ENCODE results near the gene TRIM17. TPM values are rescaled to one million over a fixed set of nuclear protein-coding genes. Genes with fewer than 3 reads are reported as not detected.

TRIM17 gene
- total RNA-seq, 2 experiments from 2014 or later = 2.6 to 2.8 TPM

GRCh38 chr1:228408869-228409805, 7.5 kb downstream of the TRIM17 start:
- CTCF ChIA-PET = no interaction called here
- ATAC-seq (no peak), DNase-seq (no peak)
- H3K4me1 Mint-ChIP-seq = peaks cover 30% of the 10 kb centered on the region
- H3K36me3 Mint-ChIP-seq = peaks cover 13% of the 10 kb centered on the region
- H3K9me3 Mint-ChIP-seq (ENCODE audit: low read depth) = no peaks in the 10 kb centered on the region
- no peak overlapping the region for H3K27ac Mint-ChIP-seq
- no peaks in the 10 kb centered on the region for H3K27me3 Mint-ChIP-seq
- peak overlapping the region; percentile 22 for H3K4me3 Mint-ChIP-seq

GRCh38 chr1:228408041-228408868, 8.4 kb downstream of the TRIM17 start:
- Mint-ChIP-seq H3K4me1 (peaks cover 34% of the 10 kb centered on the region), H3K4me3 (peak overlapping the region; percentile 98), H3K9me3 (ENCODE audit: low read depth) (no peaks in the 10 kb centered on the region), H3K27me3 (no peaks in the 10 kb centered on the region), H3K27ac (peak overlapping the region; percentile 28), H3K36me3 (peaks cover 22% of the 10 kb centered on the region)
- ATAC-seq (no peak), DNase-seq (no peak)
- CTCF ChIA-PET = no interaction called here

- H3K36me3 Mint-ChIP-seq = peaks cover 29% of the 10 kb centered on the region
- H3K4me3 Mint-ChIP-seq = peak overlapping the region; percentile 98
- no peaks in the 10 kb centered on the region for H3K27me3 Mint-ChIP-seq
- DNase-seq (no peak), ATAC-seq (peak; percentile 68)
- peak overlapping the region; percentile 81 for H3K27ac Mint-ChIP-seq
- H3K4me1 Mint-ChIP-seq = peaks cover 42% of the 10 kb centered on the region
- CTCF ChIA-PET = interaction anchor here (0.6 to 5.9 kb wide), 5 partner anchors 50 to 284 kb away, joined by 3 to 44 read pairs (median 3); a partner anchor contains a TSS
- no peaks in the 10 kb centered on the region for H3K9me3 Mint-ChIP-seq (ENCODE audit: low read depth)
Measured at GRCh38 chr1:228407106-228408040, 9.3 kb downstream of the TRIM17 start.

- ATAC-seq = peak; percentile 14
- DNase-seq = peak; percentile 52
- Mint-ChIP-seq H3K27ac (peak overlapping the region; percentile 83), H3K4me3 (peak overlapping the region; percentile 98), H3K4me1 (peaks cover 52% of the 10 kb centered on the region), H3K36me3 (peaks cover 40% of the 10 kb centered on the region), H3K27me3 (no peaks in the 10 kb centered on the region), H3K9me3 (ENCODE audit: low read depth) (no peaks in the 10 kb centered on the region)
- CTCF ChIA-PET = interaction anchor here (0.8 to 5.9 kb wide), 5 partner anchors 52 to 95 kb away, joined by 3 to 44 read pairs (median 5); a partner anchor contains a TSS
Measured at GRCh38 chr1:228405979-228406228, 10.8 kb downstream of the TRIM17 start.

GRCh38 chr1:228405200-228405978, 11.3 kb downstream of the TRIM17 start:
- Mint-ChIP-seq H3K36me3 (peaks cover 44% of the 10 kb centered on the region), H3K4me1 (peaks cover 52% of the 10 kb centered on the region), H3K27ac (peak overlapping the region; percentile 83), H3K4me3 (peak overlapping the region; percentile 98), H3K27me3 (no peaks in the 10 kb centered on the region), H3K9me3 (ENCODE audit: low read depth) (no peaks in the 10 kb centered on the region)
- no peak for ATAC-seq
- CTCF ChIA-PET = interaction anchor here (0.8 to 5.9 kb wide), 9 partner anchors 10 to 406 kb away, joined by 3 to 44 read pairs (median 3); partner anchors contain the start of gene IBA57
- no peak for DNase-seq

GRCh38 chr1:228404107-228404720, 12.4 kb downstream of the TRIM17 start:
- ATAC-seq (no peak), DNase-seq (peak; percentile 50)
- Mint-ChIP-seq H3K27ac (peak overlapping the region; percentile 83), H3K4me3 (peak overlapping the region; percentile 98), H3K9me3 (ENCODE audit: low read depth) (no peaks in the 10 kb centered on the region), H3K36me3 (peaks cover 50% of the 10 kb centered on the region), H3K27me3 (no peaks in the 10 kb centered on the region), H3K4me1 (peaks cover 55% of the 10 kb centered on the region)
- CTCF ChIA-PET = interaction anchor here (0.6 to 5.9 kb wide), 6 partner anchors 8 to 274 kb away, joined by 3 to 44 read pairs (median 4); a partner anchor contains a TSS

GRCh38 chr1:228403231-228403631, 13.4 kb downstream of the TRIM17 start:
- peaks cover 54% of the 10 kb centered on the region for H3K36me3 Mint-ChIP-seq
- no peaks in the 10 kb centered on the region for H3K27me3 Mint-ChIP-seq
- H3K4me3 Mint-ChIP-seq = no peak overlapping the region
- DNase-seq (no peak), ATAC-seq (no peak)
- peaks cover 51% of the 10 kb centered on the region for H3K4me1 Mint-ChIP-seq
- CTCF ChIA-PET = interaction anchor here (0.7 to 5.9 kb wide), 2 partner anchors 54 to 272 kb away, joined by 4 to 44 read pairs; a partner anchor contains a TSS
- H3K27ac Mint-ChIP-seq = peak overlapping the region; percentile 83
- no peaks in the 10 kb centered on the region for H3K9me3 Mint-ChIP-seq (ENCODE audit: low read depth)

GRCh38 chr1:228402641-228403025, 14.0 kb downstream of the TRIM17 start:
- no peak for DNase-seq
- H3K9me3 Mint-ChIP-seq (ENCODE audit: low read depth) = no peaks in the 10 kb centered on the region
- no peak for ATAC-seq
- H3K27me3 Mint-ChIP-seq = no peaks in the 10 kb centered on the region
- peak overlapping the region; percentile 83 for H3K27ac Mint-ChIP-seq
- peaks cover 57% of the 10 kb centered on the region for H3K36me3 Mint-ChIP-seq
- H3K4me3 Mint-ChIP-seq = no peak overlapping the region
- CTCF ChIA-PET = interaction anchor here (0.7 to 5.9 kb wide), 2 partner anchors 55 to 272 kb away, joined by 4 to 44 read pairs; a partner anchor contains a TSS
- H3K4me1 Mint-ChIP-seq = peaks cover 51% of the 10 kb centered on the region

GRCh38 chr1:228401782-228402640, 14.7 kb downstream of the TRIM17 start:
- ATAC-seq = no peak
- H3K27ac Mint-ChIP-seq = peak overlapping the region; percentile 19
- no peaks in the 10 kb centered on the region for H3K27me3 Mint-ChIP-seq
- H3K4me3 Mint-ChIP-seq = no peak overlapping the region
- H3K4me1 Mint-ChIP-seq = peaks cover 49% of the 10 kb centered on the region
- H3K9me3 Mint-ChIP-seq (ENCODE audit: low read depth) = no peaks in the 10 kb centered on the region
- H3K36me3 Mint-ChIP-seq = peaks cover 60% of the 10 kb centered on the region
- DNase-seq = no peak
- CTCF ChIA-PET = interaction anchor here (5.9 kb wide), 1 partner anchor 56 kb away, joined by 44 read pairs; a partner anchor contains a TSS

GRCh38 chr1:228400692-228401454, 15.8 kb downstream of the TRIM17 start:
- Mint-ChIP-seq H3K9me3 (ENCODE audit: low read depth) (no peaks in the 10 kb centered on the region), H3K4me1 (peaks cover 49% of the 10 kb centered on the region), H3K27me3 (no peaks in the 10 kb centered on the region), H3K36me3 (peaks cover 66% of the 10 kb centered on the region), H3K27ac (no peak overlapping the region), H3K4me3 (no peak overlapping the region)
- ATAC-seq (no peak), DNase-seq (no peak)
- CTCF ChIA-PET = no interaction called here

Measured in activated CD8-positive, alpha-beta memory T cell treated with anti-CD3 and anti-CD28 coated beads, Interleukin-2, amount 10 ng/mL, durations not matched to agents 7 days and 5 days (primary cell).